GM23338 (cell line): Measurements from ENCODE around the gene MRPL23. TPM values are rescaled to one million over a fixed set of nuclear protein-coding genes. Genes with fewer than 3 reads are reported as not detected.

ENCODE experiments used
- ATAC-seq: fragments of 200-7000 bp; cut with Tn5 transposase; 3 replicates; pipeline ENCODE4 v1.9.1; 2020
- DNase-seq: peaks from one replicate; pipeline ENCODE4 v3.0.0-alpha.2; 2015; ENCODE audit warnings: low spot score
- H2AFZ ChIP-seq: fragments of 200-600 bp; sonication (generic); 2 replicates; pipeline ENCODE4 v1.8.0; 2016; ENCODE audit warnings: antibody characterized with exemption, mild to moderate bottlenecking, moderate library complexity
- H3F3A ChIP-seq: fragments of 200-600 bp; sonication (generic); replicated peaks from 2 replicates; pipeline ENCODE4 v1.8.0; 2017; ENCODE audit warnings: antibody characterized with exemption, mixed run types, low read depth
- H3K27ac ChIP-seq: fragments of 200-600 bp; sonication (generic); 2 replicates; pipeline ENCODE4 v1.6.1; 2016; ENCODE audit warnings: low read depth
- H3K27me3 ChIP-seq: fragments of 200-600 bp; sonication (generic); 2 replicates; pipeline ENCODE4 v1.8.0; 2016; ENCODE audit warnings: mild to moderate bottlenecking, mixed run types, moderate library complexity; ENCODE audit not compliant: insufficient read depth
- H3K36me3 ChIP-seq: fragments of 200-600 bp; sonication (generic); 2 replicates; pipeline ENCODE4 v1.8.0; 2016; ENCODE audit warnings: mild to moderate bottlenecking; ENCODE audit not compliant: insufficient read depth
- H3K4me1 ChIP-seq: fragments of 200-600 bp; sonication (generic); 2 replicates; pipeline ENCODE4 v1.8.0; 2016; ENCODE audit warnings: mild to moderate bottlenecking, moderate library complexity; ENCODE audit not compliant: insufficient read depth
- H3K4me2 ChIP-seq: fragments of 200-600 bp; sonication (generic); 2 replicates; pipeline ENCODE4 v1.7.1; 2017; ENCODE audit warnings: mixed run types
- H3K4me3 ChIP-seq: fragments of 200-600 bp; sonication (generic); 2 replicates; pipeline ENCODE4 v1.6.1; 2016; ENCODE audit warnings: mixed run types
- H3K79me2 ChIP-seq: fragments of 200-600 bp; sonication (generic); replicated peaks from 2 replicates; pipeline ENCODE4 v1.8.0; 2017; ENCODE audit warnings: mild to moderate bottlenecking; ENCODE audit not compliant: insufficient read depth
- H3K9me2 ChIP-seq: fragments of 200-600 bp; sonication (generic); 2 replicates; pipeline ENCODE4 v1.8.0; 2017; ENCODE audit not compliant: insufficient read depth
- H4K20me1 ChIP-seq: fragments of 200-600 bp; sonication (generic); replicated peaks from 2 replicates; pipeline ENCODE4 v1.8.0; 2017; ENCODE audit warnings: mild to moderate bottlenecking; ENCODE audit not compliant: insufficient read depth
- H3K27ac Mint-ChIP-seq: 2 replicates; pipeline ENCODE4 v1.8.0; 2020; ENCODE audit warnings: inconsistent platforms, mild to moderate bottlenecking, moderate library complexity, mixed read lengths
- H3K27me3 Mint-ChIP-seq: 3 replicates; pipeline ENCODE4 v1.8.0; 2022; ENCODE audit warnings: low read depth, mild to moderate bottlenecking, moderate library complexity, mixed read lengths, inconsistent platforms; ENCODE audit not compliant: insufficient read depth, poor library complexity
- H3K36me3 Mint-ChIP-seq: 3 replicates; pipeline ENCODE4 v1.8.0; 2021; ENCODE audit warnings: low read depth, mild to moderate bottlenecking, inconsistent platforms, moderate library complexity, mixed read lengths
- H3K4me1 Mint-ChIP-seq: 3 replicates; pipeline ENCODE4 v1.8.0; 2020; ENCODE audit warnings: mild to moderate bottlenecking, inconsistent platforms, mixed read lengths
- H3K4me3 Mint-ChIP-seq: 3 replicates; pipeline ENCODE4 v1.8.0; 2021; ENCODE audit warnings: moderate library complexity, mild to moderate bottlenecking, inconsistent platforms, mixed read lengths
- H3K9me3 Mint-ChIP-seq: 3 replicates; pipeline ENCODE4 v1.8.0; 2020; ENCODE audit warnings: moderate library complexity, mild to moderate bottlenecking, inconsistent platforms, mixed read lengths
- CREB1 ChIP-seq: fragments of 250-450 bp; sonication (Bioruptor Pico); IDR thresholded peaks from 2 replicates; pipeline ENCODE4 v1.5.0; 2020; ENCODE audit warnings: low read depth, mild to moderate bottlenecking, moderate library complexity
- CTCF ChIP-seq, 2 experiments: fragments of 200-600 bp in 1 of 2; sonication (generic) in 1 of 2; conservative IDR thresholded peaks; 2 replicates each; pipeline versions ENCODE4 v1.5.1 to v1.6.1; 2016 to 2017; ENCODE audit warnings: antibody characterized with exemption in 2 of 2, low read depth in 2 of 2, mild to moderate bottlenecking in 2 of 2, moderate library complexity in 1 of 2
- EZH2 ChIP-seq: fragments of 200-600 bp; sonication (generic); IDR thresholded peaks from one replicate; pipeline ENCODE4 v1.8.0; 2017; ENCODE audit warnings: antibody characterized with exemption, mild to moderate bottlenecking, low read depth; ENCODE audit not compliant: unreplicated experiment
- EZH2phosphoT487 ChIP-seq: fragments of 200-600 bp; sonication (generic); IDR thresholded peaks from one replicate; pipeline ENCODE4 v1.8.1; 2018; ENCODE audit warnings: antibody characterized with exemption; ENCODE audit not compliant: unreplicated experiment
- NANOG ChIP-seq: IDR thresholded peaks from 2 replicates; pipeline ENCODE4 v1.6.1; 2016; ENCODE audit warnings: antibody characterized with exemption, borderline replicate concordance
- POLR2AphosphoS5 ChIP-seq: IDR thresholded peaks from 2 replicates; pipeline ENCODE4 v1.6.1; 2016; ENCODE audit warnings: antibody characterized with exemption, low read depth
- STAT1 ChIP-seq: IDR thresholded peaks from one replicate; pipeline ENCODE4 v1.6.1; 2016; ENCODE audit warnings: antibody characterized with exemption; ENCODE audit not compliant: unreplicated experiment
- ZNF331 ChIP-seq: fragments of 250-450 bp; sonication (Bioruptor Pico); IDR thresholded peaks from 2 replicates; pipeline ENCODE4 v1.5.0; 2020; ENCODE audit warnings: low read depth, mild to moderate bottlenecking, moderate library complexity
- polyA plus RNA-seq: library from polyadenylated mRNA; unstranded; fragments of >200 nt; fragmentation: Nextera tagmentation; extraction: Ambion mirVana; gene quantifications from 2 replicates; pipeline ENCODE4 v1.2.1, GENCODE V29; 2016
- total RNA-seq: library from RNA; depleted of rRNA; stranded (reverse); fragments of >200 nt; shearing (Covaris generic); gene quantifications from 2 replicates; pipeline ENCODE4 v1.2.3, GENCODE V29; 2014
- TF ChIP-seq, protein P1 (sequence below): IDR thresholded peaks from one replicate; pipeline ENCODE4 v1.6.1; 2018; ENCODE audit warnings: antibody characterized with exemption; ENCODE audit not compliant: unreplicated experiment
- TF ChIP-seq, protein P2 (sequence below): IDR thresholded peaks from 2 replicates; pipeline ENCODE4 v1.6.1; 2016; ENCODE audit warnings: antibody characterized with exemption
- TF ChIP-seq, protein P3 (sequence below): fragments of 250-450 bp; sonication (Bioruptor Pico); IDR thresholded peaks from 2 replicates; pipeline ENCODE4 v1.5.0; 2020; ENCODE audit warnings: mild to moderate bottlenecking, moderate library complexity

Gene MRPL23
- total and polyA plus RNA-seq, 2 experiments from 2014 or later: 84.7 to 91.5 TPM

GRCh38 chr11:1921574-1922141 lies 25.5 kb upstream of the MRPL23 start:
- ATAC-seq: no peak
- no peak for TF ChIP-seq EZH2
- no peak for TF ChIP-seq CTCF (conservative IDR thresholded peaks at IDR 0.05; ENCODE audit: low read depth in 2 of 2)
- TF ChIP-seq EZH2phosphoT487: no peak
- TF ChIP-seq, protein P1, sequence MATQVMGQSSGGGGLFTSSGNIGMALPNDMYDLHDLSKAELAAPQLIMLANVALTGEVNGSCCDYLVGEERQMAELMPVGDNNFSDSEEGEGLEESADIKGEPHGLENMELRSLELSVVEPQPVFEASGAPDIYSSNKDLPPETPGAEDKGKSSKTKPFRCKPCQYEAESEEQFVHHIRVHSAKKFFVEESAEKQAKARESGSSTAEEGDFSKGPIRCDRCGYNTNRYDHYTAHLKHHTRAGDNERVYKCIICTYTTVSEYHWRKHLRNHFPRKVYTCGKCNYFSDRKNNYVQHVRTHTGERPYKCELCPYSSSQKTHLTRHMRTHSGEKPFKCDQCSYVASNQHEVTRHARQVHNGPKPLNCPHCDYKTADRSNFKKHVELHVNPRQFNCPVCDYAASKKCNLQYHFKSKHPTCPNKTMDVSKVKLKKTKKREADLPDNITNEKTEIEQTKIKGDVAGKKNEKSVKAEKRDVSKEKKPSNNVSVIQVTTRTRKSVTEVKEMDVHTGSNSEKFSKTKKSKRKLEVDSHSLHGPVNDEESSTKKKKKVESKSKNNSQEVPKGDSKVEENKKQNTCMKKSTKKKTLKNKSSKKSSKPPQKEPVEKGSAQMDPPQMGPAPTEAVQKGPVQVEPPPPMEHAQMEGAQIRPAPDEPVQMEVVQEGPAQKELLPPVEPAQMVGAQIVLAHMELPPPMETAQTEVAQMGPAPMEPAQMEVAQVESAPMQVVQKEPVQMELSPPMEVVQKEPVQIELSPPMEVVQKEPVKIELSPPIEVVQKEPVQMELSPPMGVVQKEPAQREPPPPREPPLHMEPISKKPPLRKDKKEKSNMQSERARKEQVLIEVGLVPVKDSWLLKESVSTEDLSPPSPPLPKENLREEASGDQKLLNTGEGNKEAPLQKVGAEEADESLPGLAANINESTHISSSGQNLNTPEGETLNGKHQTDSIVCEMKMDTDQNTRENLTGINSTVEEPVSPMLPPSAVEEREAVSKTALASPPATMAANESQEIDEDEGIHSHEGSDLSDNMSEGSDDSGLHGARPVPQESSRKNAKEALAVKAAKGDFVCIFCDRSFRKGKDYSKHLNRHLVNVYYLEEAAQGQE: no peak
- TF ChIP-seq, protein P2, sequence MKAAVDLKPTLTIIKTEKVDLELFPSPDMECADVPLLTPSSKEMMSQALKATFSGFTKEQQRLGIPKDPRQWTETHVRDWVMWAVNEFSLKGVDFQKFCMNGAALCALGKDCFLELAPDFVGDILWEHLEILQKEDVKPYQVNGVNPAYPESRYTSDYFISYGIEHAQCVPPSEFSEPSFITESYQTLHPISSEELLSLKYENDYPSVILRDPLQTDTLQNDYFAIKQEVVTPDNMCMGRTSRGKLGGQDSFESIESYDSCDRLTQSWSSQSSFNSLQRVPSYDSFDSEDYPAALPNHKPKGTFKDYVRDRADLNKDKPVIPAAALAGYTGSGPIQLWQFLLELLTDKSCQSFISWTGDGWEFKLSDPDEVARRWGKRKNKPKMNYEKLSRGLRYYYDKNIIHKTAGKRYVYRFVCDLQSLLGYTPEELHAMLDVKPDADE: no peak
- no peak for TF ChIP-seq NANOG
- TF ChIP-seq, protein P3, sequence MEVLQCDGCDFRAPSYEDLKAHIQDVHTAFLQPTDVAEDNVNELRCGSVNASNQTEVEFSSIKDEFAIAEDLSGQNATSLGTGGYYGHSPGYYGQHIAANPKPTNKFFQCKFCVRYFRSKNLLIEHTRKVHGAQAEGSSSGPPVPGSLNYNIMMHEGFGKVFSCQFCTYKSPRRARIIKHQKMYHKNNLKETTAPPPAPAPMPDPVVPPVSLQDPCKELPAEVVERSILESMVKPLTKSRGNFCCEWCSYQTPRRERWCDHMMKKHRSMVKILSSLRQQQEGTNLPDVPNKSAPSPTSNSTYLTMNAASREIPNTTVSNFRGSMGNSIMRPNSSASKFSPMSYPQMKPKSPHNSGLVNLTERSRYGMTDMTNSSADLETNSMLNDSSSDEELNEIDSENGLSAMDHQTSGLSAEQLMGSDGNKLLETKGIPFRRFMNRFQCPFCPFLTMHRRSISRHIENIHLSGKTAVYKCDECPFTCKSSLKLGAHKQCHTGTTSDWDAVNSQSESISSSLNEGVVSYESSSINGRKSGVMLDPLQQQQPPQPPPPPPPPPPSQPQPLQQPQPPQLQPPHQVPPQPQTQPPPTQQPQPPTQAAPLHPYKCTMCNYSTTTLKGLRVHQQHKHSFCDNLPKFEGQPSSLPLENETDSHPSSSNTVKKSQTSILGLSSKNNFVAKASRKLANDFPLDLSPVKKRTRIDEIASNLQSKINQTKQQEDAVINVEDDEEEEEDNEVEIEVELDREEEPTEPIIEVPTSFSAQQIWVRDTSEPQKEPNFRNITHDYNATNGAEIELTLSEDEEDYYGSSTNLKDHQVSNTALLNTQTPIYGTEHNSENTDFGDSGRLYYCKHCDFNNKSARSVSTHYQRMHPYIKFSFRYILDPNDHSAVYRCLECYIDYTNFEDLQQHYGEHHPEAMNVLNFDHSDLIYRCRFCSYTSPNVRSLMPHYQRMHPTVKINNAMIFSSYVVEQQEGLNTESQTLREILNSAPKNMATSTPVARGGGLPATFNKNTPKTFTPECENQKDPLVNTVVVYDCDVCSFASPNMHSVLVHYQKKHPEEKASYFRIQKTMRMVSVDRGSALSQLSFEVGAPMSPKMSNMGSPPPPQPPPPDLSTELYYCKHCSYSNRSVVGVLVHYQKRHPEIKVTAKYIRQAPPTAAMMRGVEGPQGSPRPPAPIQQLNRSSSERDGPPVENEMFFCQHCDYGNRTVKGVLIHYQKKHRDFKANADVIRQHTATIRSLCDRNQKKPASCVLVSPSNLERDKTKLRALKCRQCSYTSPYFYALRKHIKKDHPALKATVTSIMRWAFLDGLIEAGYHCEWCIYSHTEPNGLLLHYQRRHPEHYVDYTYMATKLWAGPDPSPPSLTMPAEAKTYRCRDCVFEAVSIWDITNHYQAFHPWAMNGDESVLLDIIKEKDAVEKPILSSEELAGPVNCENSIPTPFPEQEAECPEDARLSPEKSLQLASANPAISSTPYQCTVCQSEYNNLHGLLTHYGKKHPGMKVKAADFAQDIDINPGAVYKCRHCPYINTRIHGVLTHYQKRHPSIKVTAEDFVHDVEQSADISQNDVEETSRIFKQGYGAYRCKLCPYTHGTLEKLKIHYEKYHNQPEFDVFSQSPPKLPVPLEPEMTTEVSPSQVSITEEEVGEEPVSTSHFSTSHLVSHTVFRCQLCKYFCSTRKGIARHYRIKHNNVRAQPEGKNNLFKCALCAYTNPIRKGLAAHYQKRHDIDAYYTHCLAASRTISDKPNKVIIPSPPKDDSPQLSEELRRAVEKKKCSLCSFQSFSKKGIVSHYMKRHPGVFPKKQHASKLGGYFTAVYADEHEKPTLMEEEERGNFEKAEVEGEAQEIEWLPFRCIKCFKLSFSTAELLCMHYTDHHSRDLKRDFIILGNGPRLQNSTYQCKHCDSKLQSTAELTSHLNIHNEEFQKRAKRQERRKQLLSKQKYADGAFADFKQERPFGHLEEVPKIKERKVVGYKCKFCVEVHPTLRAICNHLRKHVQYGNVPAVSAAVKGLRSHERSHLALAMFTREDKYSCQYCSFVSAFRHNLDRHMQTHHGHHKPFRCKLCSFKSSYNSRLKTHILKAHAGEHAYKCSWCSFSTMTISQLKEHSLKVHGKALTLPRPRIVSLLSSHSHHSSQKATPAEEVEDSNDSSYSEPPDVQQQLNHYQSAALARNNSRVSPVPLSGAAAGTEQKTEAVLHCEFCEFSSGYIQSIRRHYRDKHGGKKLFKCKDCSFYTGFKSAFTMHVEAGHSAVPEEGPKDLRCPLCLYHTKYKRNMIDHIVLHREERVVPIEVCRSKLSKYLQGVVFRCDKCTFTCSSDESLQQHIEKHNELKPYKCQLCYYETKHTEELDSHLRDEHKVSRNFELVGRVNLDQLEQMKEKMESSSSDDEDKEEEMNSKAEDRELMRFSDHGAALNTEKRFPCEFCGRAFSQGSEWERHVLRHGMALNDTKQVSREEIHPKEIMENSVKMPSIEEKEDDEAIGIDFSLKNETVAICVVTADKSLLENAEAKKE (CRISPR knock-in tag): no peak
- no peak for TF ChIP-seq POLR2AphosphoS5
- no peak for TF ChIP-seq STAT1
- no peak for TF ChIP-seq ZNF331
- no peak for TF ChIP-seq CREB1

More at GRCh38 chr11:1921574-1922141, 25.5 kb upstream of the MRPL23 start:
- no peaks in the 10 kb centered on the region for H3K36me3 Mint-ChIP-seq
- Histone ChIP-seq H4K20me1 (no peaks in the 10 kb centered on the region), H3K4me2 (no peak overlapping the region), H3F3A (no peaks in the 10 kb centered on the region), H3K36me3 (no peaks in the 10 kb centered on the region), H3K27me3 (no peaks in the 10 kb centered on the region), H3K27ac (no peak overlapping the region), H3K9me2 (no peaks in the 10 kb centered on the region), H3K79me2 (no peaks in the 10 kb centered on the region), H2AFZ (no peak overlapping the region), H3K4me3 (no peak overlapping the region), H3K4me1 (no peaks in the 10 kb centered on the region)
- H3K27ac Mint-ChIP-seq: no peak overlapping the region
- no peaks in the 10 kb centered on the region for H3K4me1 Mint-ChIP-seq
- no peak for DNase-seq
- peaks cover 2% of the 10 kb centered on the region for H3K27me3 Mint-ChIP-seq
- H3K9me3 Mint-ChIP-seq: no peaks in the 10 kb centered on the region
- no peak overlapping the region for H3K4me3 Mint-ChIP-seq
